NCI-H345 treated with DMSO at 0.1 percent for 48 hours (cell line): Measurements from ENCODE around the gene CFAP20.
"Not testable (repeated sequence)": the region's sequence is repeated elsewhere in the genome, so short reads cannot be mapped to it uniquely, and the experiment has no call there.

Source experiments
- DNase-seq: peaks from one replicate; lab custom pipeline; 2025; ENCODE audit not compliant: unreplicated experiment; lab: John Stamatoyannopoulos, UW

Gene CFAP20

GRCh38 chr16:58098207-58099096 lies 30.7 kb downstream of the CFAP20 start:
- no peak for DNase-seq

DNA sequence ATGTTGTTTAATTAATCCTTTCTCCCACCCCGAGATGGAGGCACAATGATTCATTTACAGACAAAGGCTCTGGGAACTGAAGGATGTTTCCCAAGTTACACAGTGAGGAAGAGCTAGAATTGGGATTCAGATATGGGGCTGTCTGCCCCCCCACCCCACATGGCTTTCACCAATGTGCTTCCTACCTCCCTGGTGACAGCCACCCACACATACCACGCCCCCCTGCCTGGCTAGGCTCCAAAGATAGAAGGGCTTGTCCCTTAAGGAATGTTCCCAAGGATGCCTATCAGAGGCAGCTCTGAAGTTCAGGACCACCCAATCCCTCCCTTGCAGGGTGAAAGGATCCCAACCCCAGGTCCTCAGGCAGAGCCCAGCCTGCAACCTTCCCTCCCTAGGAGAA lies 32.9 kb downstream of the CFAP20 start:
- no peak for DNase-seq

GRCh38 chr16:58095575-58095960 lies 33.6 kb downstream of the CFAP20 start:
- DNase-seq, result not testable (repeated sequence)

DNA sequence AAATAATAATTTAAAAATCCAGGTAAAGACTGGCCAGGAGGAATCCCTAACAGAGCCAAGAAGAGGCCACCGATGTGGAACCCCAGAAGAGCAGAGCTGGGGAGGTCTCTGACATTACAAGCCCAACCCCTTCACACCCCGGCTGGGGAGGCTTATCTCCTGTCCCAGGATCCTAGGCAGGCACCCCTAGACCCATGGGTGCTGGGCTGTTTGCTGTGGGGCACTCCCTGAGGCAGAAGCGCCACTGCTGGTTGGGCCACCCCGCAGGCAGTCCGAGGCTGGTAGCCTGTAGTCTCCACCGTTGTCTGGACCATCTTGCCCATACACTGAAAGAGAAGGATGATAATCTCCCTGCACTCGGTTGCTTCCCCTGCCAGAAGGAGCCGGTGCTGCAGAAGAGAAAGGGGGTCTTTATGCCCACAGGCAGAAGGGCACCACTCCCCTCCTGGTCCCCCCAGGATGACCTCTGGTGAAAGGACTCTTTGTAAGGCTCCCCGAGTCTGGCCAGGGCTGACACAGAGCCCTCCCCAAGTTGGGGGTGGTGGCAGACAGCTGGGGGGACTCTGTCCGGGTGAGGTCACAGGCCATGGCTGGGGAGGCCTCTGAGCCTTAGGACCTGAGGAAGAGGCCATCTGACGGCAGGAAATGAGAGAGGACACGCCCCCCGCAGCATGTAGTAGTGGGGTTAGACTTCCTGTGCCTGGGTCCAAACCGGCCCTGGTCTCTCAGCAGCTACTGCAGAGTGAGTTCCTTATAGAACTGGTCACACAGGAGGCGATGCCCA lies 34.2 kb downstream of the CFAP20 start:
- no peak for DNase-seq

GRCh38 chr16:58094026-58094425 lies 35.2 kb downstream of the CFAP20 start:
- DNase-seq, result no peak

GRCh38 chr16:58090396-58090795 lies 38.8 kb downstream of the CFAP20 start:
- DNase-seq, result not testable (repeated sequence)

- no peak for DNase-seq
These were observed 41.1 kb downstream of the CFAP20 start for GRCh38 chr16:58088091-58088490.

- no peak for DNase-seq
These were observed 41.8 kb downstream of the CFAP20 start for GRCh38 chr16:58087209-58087913.

GRCh38 chr16:58086381-58087208 lies 42.6 kb downstream of the CFAP20 start:
- DNase-seq, result peak; percentile 37

GRCh38 chr16:58085584-58086251 lies 43.5 kb downstream of the CFAP20 start:
- DNase-seq, result no peak

DNA sequence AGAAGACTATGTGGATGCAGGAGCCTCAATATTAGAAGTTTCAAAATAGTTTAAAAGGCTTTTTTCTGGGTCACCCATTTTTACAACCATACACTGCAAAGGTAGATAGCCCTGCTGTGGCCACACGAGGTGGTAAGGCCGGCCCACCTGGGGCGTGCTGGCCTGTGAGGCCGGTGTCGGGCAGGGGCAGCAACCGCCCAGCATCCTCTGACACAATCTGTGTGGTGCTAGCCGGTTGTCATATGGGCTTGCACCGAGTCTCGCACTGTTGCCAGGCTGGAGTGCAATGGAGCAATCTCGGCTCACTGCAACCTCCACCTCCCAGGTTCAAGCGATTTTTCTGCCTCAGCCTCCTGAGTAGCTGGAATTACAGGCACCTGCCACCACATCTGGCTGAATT lies 44.0 kb downstream of the CFAP20 start:
- DNase-seq, result no peak

DNA sequence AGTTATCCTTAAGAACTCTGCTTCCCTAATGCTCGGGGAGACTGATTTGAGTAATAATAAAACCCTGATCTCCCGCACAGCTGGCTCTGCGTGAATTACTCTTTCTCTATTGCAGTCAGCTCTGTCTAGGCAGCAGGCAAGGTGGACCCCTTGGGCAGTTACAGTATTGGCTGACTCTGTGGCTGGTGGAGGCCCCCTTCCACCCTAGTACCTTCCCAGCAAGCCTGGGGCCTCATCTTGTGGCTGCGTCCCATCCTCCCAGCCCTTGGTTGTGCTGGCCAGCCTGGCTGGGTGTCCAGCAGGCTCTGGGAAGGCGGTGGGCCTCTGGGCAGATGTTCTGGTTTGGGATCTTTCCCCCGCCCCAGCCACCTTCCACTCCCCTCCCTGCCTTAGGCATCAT lies 44.5 kb downstream of the CFAP20 start:
- DNase-seq, result no peak

DNA sequence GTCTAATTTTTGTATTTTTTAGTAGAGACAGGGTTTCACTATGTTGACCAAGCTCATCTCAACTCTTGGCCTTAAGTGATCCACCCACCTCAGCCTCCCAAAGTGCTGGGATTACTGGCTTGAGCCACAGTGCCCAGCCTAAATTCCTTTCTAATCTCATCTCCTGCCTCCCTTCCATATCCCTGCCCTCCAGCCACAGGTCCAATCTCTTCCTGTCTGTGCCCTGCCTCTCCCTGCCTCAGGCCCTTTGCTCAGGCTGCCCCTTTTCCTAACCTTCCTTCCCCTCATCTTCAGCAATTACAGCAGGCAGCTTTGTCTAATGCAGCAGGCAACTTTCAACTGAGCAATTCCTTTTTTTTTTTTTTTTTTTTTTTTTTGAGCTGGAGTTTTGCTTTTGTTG lies 46.8 kb downstream of the CFAP20 start:
- no peak for DNase-seq

DNA sequence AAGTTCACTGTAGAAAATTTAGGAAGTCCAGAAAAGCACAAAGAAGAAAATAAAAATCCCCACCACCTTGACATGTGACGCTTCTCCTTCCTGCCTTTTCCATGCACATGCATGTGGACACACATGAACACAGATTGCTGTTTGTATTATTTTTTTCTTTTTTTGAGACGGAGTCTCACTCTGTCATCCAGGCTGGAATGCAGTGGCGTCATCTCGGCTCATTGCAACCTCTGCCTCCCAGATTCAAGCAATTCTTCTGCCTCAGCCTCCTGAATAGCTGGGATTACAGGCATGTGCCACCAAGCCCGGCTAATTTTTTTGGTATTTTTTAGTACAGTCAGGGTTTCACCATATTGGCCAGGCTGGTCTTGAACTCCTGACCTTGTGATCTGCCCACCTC lies 48.5 kb downstream of the CFAP20 start:
- DNase-seq, result not testable (repeated sequence)

DNA sequence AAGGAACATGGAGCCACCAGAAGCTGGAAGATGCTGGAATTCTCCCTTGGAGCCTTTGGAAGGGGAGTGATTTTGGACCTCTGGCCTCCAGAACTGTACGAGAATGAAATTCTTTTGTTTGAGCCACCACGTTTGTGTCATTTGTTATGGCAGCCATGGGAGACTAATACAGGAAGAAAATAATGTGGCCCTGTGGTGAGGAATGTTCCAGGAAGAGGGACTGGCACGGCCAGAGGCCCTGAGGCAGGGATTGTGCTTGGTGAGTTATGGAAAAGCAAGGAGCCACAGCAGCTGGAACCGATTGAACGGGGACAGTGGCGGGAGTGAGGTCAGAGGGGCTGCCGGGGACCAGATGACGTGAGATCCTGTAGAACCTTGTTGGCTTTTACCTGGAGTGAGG lies 51.4 kb downstream of the CFAP20 start:
- DNase-seq, result no peak

DNA sequence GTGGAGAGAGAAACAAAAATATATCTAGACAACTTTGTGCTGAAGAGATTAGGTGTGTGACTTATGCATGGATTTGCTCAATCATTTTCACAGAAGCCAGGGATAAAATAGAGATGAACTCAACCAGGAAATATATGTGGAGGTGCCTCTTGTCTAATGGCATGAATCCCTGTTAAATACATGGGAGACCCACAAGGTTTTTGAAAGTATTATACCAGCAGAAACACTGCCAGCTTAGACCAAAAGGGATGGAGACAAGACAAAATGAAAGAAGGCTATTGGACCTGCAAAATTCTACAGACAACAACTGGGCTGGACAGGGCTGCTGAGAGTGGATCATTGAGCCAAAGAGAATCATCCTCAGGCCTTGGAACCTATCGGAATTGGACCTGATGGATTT lies 52.7 kb downstream of the CFAP20 start:
- no peak for DNase-seq

DNA sequence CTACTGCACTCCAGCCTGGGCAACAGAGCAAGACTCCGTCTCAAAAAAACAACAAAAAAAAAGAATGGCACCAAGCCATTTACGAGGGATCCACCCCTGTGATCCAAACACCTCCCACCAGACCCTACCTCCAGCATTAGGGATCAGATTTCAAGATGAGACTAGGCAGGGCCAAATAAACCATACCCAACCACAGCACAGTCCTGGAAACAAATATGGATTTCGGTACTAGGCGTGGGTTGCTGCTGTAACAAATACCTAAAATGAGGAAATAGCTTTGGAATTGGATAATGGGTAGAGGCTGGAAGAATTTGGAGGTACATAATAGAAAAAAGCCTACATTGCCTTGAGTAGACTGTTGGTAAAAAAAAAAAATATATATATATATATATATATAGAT lies 54.5 kb downstream of the CFAP20 start:
- no peak for DNase-seq

DNA sequence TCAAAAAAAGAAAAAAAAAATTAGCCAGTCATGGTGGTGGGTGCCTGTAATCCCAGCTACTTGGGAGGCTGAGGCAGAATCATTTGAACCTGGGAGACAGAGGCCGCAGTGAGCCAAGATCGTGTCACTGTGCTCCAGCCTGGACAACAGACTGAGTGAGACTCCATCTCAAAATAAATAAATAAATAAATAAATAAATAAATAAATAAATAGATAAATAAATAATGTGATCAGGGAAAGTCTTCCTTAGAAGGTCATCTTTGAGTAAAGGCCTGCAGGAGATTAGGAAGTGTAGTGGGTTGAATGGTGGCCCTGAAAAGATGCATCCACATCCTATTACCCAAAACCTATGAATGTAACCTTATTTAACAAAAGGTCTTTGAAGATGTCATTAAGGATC lies 56.1 kb downstream of the CFAP20 start:
- DNase-seq, result not testable (repeated sequence)

- DNase-seq, result not testable (repeated sequence)
These were observed 57.0 kb downstream of the CFAP20 start for GRCh38 chr16:58072134-58072533.

DNA sequence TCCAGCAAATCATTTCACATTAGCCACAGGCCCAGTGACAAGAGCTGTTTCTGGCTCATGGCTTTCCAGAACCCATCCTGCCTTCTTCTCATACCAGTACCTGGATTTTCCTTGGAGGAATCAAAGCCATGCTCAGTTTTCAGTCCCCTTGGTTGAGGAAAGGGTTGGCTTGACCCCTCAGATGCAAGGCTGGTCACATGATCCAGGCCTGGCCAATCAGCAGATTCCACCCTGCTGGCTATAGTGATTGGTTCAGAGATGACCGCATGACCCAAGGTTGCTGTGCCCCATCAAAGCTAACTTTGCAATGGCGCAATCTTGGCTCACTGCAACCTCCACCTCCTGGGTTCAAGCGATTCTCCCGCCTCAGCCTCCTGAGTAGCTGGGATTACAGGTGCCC lies 58.6 kb downstream of the CFAP20 start:
- no peak for DNase-seq
